KBM-7 (cell line): ENCODE measurements around the gene HNF1B.
A peak's percentile ranks its signal among the peaks of the same experiment; 100 is the strongest.
"Not testable (repeated sequence)": the region's sequence is repeated elsewhere in the genome, so short reads cannot be mapped to it uniquely, and the experiment has no call there.

Source experiments
- DNase-seq: peaks from one replicate; pipeline ENCODE4 v3.0.0-alpha.2; 2015
- in situ Hi-C: fragments of 300-500 bp; cut with MboI; formaldehyde crosslinking; loops from 2 replicates; pipeline ENCODE4 v1.14.3; 2020; ENCODE audit warnings: low sequenced_read_pairs, low pct_unique_long_range_greater_than_20kb, mixed read lengths

Gene HNF1B

GRCh38 chr17:37682007-37682406 lies 62.9 kb downstream of the HNF1B start:
- in situ Hi-C loops = no loop called here
- no peak for DNase-seq

- in situ Hi-C loops = not testable (repeated sequence)
Measured at GRCh38 chr17:37679995-37680394, 64.9 kb downstream of the HNF1B start.

GRCh38 chr17:37678036-37678435 lies 66.8 kb downstream of the HNF1B start:
- DNase-seq = no peak
- in situ Hi-C loops = no loop called here

More at GRCh38 chr17:37679995-37680394, 64.9 kb downstream of the HNF1B start:
- DNase-seq = not testable (repeated sequence)

GRCh38 chr17:37677021-37677420 lies 67.8 kb downstream of the HNF1B start:
- DNase-seq = no peak
- in situ Hi-C loops = no loop called here

- in situ Hi-C loops = no loop called here
- DNase-seq = peak; percentile 91
Measured at GRCh38 chr17:37676115-37676925, 68.5 kb downstream of the HNF1B start.

GRCh38 chr17:37674511-37674910 lies 70.3 kb downstream of the HNF1B start:
- no peak for DNase-seq
- in situ Hi-C loops = no loop called here

- in situ Hi-C loops = no loop called here
- no peak for DNase-seq
Measured at GRCh38 chr17:37673386-37673785, 71.5 kb downstream of the HNF1B start.

GRCh38 chr17:37672548-37673078 lies 72.2 kb downstream of the HNF1B start:
- in situ Hi-C loops = no loop called here
- no peak for DNase-seq

GRCh38 chr17:37671824-37672547 lies 72.9 kb downstream of the HNF1B start:
- in situ Hi-C loops = no loop called here
- no peak for DNase-seq

- DNase-seq = no peak
- in situ Hi-C loops = no loop called here
Measured at GRCh38 chr17:37671028-37671823, 73.6 kb downstream of the HNF1B start.

GRCh38 chr17:37667039-37667438 lies 77.8 kb downstream of the HNF1B start:
- DNase-seq = no peak
- in situ Hi-C loops = no loop called here

- in situ Hi-C loops = no loop called here
- DNase-seq = no peak
Measured at GRCh38 chr17:37664214-37664613, 80.6 kb downstream of the HNF1B start.

GRCh38 chr17:37662353-37662752 lies 82.5 kb downstream of the HNF1B start:
- DNase-seq = no peak
- in situ Hi-C loops = no loop called here

- no peak for DNase-seq
Measured at GRCh38 chr17:37661400-37662014, 83.4 kb downstream of the HNF1B start.

GRCh38 chr17:37659925-37660324 lies 84.9 kb downstream of the HNF1B start:
- in situ Hi-C loops = no loop called here

More at GRCh38 chr17:37661400-37662014, 83.4 kb downstream of the HNF1B start:
- in situ Hi-C loops = no loop called here

GRCh38 chr17:37657202-37657601 lies 87.7 kb downstream of the HNF1B start:
- DNase-seq = no peak
- in situ Hi-C loops = no loop called here

More at GRCh38 chr17:37659925-37660324, 84.9 kb downstream of the HNF1B start:
- DNase-seq = no peak

GRCh38 chr17:37651849-37652248 lies 93.0 kb downstream of the HNF1B start:
- in situ Hi-C loops = no loop called here
- no peak for DNase-seq

GRCh38 chr17:37650419-37651003 lies 94.3 kb downstream of the HNF1B start:
- in situ Hi-C loops = no loop called here
- peak; percentile 32 for DNase-seq

GRCh38 chr17:37648555-37648954 lies 96.3 kb downstream of the HNF1B start:
- DNase-seq = no peak
- in situ Hi-C loops = no loop called here
